ENCODE measurements around the gene PAXX.

The PAXX gene

DNA sequence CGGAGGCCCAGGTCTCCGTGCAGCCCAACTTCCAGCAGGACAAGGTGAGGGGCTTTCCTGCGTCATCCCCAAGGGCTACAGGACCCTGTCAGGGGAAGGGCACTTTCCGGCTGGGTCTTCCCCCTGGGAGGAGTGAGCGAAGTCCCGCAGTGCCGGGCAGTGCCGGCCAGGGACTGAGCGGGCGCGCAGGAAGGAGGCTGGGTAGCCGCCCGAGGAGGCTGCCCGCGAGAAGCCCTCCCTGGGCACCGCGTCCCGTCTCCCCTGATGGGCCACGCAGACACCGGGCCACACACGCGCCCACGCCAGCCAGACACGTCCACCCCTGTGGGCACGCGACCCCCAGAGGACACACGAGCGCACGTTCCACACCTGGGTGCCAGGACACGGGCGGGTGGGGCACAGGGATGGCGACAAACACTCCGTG lies 14.6 kb upstream of the PAXX start:
- H3K4me3 Mint-ChIP-seq = peak overlapping the region; percentile 69 to 77 (median 70)

DNA sequence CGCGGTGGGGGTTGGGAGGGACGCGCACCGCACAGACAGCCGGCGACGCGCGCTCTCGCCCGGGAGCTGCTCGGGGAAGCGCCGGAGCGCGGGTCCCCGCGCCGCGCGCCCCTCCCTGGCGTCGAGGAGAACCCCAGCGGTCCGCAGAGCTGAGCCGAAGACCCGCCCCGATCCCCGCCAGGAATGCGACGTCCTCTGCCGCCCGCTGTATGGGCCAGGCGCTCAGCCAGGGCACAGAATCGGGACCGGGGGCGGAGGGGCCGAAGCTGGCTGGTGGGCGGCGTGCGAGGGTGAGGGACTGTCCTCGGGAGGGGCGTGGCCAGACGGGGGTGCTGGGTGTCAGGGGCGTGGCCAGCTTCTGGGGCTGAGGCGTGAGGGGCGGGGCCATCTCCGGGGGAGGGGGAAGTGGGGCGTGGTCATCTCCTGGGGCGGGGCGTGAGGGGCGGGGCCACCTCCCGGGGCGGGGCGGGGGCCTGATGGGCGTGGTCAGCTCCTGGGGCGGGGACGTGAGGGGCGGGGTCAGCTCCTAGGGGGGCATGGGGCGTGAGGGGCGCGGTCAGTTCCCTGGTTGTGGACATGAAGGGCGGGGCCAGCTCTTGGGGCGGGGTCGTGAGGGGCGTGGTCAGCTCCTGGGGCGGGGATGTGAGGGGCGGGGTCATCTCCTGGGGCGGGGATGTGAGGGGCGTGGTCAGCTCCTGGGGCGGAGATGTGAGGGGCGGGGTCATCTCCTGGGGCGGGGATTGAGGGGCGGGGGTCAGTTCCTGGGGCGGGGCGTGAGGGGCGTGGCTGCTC lies 14.0 kb upstream of the PAXX start:
- no peaks in the 10 kb centered on the region for H3K4me1 Mint-ChIP-seq
- H3K4me3 Mint-ChIP-seq = peak overlapping the region in 1 of 3 experiments; percentile 23
- H3K27ac Mint-ChIP-seq = no peak overlapping the region
- TF ChIP-seq, protein P1, sequence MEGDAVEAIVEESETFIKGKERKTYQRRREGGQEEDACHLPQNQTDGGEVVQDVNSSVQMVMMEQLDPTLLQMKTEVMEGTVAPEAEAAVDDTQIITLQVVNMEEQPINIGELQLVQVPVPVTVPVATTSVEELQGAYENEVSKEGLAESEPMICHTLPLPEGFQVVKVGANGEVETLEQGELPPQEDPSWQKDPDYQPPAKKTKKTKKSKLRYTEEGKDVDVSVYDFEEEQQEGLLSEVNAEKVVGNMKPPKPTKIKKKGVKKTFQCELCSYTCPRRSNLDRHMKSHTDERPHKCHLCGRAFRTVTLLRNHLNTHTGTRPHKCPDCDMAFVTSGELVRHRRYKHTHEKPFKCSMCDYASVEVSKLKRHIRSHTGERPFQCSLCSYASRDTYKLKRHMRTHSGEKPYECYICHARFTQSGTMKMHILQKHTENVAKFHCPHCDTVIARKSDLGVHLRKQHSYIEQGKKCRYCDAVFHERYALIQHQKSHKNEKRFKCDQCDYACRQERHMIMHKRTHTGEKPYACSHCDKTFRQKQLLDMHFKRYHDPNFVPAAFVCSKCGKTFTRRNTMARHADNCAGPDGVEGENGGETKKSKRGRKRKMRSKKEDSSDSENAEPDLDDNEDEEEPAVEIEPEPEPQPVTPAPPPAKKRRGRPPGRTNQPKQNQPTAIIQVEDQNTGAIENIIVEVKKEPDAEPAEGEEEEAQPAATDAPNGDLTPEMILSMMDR (IDR thresholded peaks at IDR 0.05; ENCODE audit: unreplicated experiment in 3 of 3) = no peak
- no peaks in the 10 kb centered on the region for H3K36me3 Mint-ChIP-seq (ENCODE audit: low read depth)
- H3K9me3 Mint-ChIP-seq = no peaks in the 10 kb centered on the region
- H3K27me3 Mint-ChIP-seq (ENCODE audit: low read depth) = no peaks in the 10 kb centered on the region

More for the DNA sequence above, 14.6 kb upstream of the PAXX start:
- Mint-ChIP-seq H3K9me3 (no peaks in the 10 kb centered on the region), H3K4me1 (no peaks in the 10 kb centered on the region), H3K36me3 (ENCODE audit: low read depth) (no peaks in the 10 kb centered on the region), H3K27ac (no peak overlapping the region), H3K27me3 (ENCODE audit: low read depth) (no peaks in the 10 kb centered on the region)
- TF ChIP-seq, protein P1 (IDR thresholded peaks at IDR 0.05; ENCODE audit: unreplicated experiment in 3 of 3) = no peak

DNA sequence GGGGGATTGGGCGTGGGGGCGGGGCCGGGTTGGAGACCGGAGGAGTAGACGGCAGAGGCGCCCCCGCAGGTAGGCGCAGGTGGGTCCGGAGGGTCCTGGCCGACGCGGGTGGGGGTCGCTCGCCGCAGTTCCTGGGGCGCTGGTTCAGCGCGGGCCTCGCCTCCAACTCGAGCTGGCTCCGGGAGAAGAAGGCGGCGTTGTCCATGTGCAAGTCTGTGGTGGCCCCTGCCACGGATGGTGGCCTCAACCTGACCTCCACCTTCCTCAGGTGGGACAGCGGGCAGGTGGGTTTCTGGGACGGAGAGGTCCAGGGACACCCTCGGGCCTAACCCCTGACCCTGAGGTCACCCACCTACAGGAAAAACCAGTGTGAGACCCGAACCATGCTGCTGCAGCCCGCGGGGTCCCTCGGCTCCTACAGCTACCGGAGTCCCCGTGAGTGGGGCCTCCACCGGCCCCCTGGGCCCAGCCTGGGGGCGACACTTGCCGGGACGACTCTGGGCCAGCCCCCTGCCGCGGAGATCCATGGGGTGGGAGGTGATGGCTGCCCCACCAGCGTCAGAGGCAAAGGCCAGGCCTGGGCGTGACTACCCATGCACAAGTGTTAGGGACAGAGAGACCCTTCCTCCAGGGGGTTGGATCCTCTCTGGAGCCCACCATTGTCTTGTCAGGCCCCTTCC lies 13.2 kb upstream of the PAXX start:
- H3K27me3 Mint-ChIP-seq (ENCODE audit: low read depth) = peaks cover 4% of the 10 kb centered on the region
- no peaks in the 10 kb centered on the region for H3K9me3 Mint-ChIP-seq
- H3K27ac Mint-ChIP-seq = no peak overlapping the region
- no peaks in the 10 kb centered on the region for H3K36me3 Mint-ChIP-seq (ENCODE audit: low read depth)
- no peak overlapping the region for H3K4me3 Mint-ChIP-seq
- H3K4me1 Mint-ChIP-seq = peaks cover 4% of the 10 kb centered on the region
- TF ChIP-seq, protein P1 (IDR thresholded peaks at IDR 0.05; ENCODE audit: unreplicated experiment in 3 of 3) = no peak

DNA sequence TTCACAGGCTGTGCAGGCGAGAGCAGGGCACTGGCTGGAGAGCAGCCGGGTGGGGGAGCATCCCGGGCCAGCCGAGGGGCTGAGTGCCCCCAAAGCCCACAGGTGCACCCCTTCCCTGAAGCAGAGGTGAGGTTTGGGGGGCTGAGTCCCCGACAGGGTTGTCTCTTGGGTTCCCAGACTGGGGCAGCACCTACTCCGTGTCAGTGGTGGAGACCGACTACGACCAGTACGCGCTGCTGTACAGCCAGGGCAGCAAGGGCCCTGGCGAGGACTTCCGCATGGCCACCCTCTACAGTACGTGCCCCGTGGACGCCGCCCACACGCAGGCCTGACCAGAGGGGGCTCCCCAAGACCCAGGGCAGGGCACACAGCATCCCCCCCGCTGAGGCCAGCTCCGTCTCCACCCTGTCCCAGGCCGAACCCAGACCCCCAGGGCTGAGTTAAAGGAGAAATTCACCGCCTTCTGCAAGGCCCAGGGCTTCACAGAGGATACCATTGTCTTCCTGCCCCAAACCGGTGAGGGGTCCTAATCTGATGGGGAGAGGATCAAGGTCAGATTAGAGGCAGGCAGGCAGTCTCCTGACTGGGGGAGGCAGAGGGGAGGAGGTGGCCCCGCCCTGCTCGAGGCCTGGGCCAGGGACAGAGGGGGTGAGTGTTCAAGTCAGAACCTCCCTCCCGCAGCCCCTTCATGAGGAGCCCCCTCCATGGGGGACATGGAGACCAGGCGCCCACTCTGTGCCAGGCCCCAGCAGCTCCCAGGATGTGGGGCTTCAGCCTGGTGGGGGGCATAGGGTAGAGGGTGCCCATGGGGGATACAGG lies 12.2 kb upstream of the PAXX start:
- TF ChIP-seq, protein P1 (IDR thresholded peaks at IDR 0.05; ENCODE audit: unreplicated experiment in 3 of 3) = no peak
- Mint-ChIP-seq H3K9me3 (no peaks in the 10 kb centered on the region), H3K4me3 (peak overlapping the region in 1 of 3 experiments; percentile 41), H3K4me1 (peaks cover 4% of the 10 kb centered on the region), H3K27me3 (ENCODE audit: low read depth) (peaks cover 5% of the 10 kb centered on the region), H3K27ac (peak overlapping the region in 1 of 3 experiments; percentile 49), H3K36me3 (ENCODE audit: low read depth) (no peaks in the 10 kb centered on the region)

DNA sequence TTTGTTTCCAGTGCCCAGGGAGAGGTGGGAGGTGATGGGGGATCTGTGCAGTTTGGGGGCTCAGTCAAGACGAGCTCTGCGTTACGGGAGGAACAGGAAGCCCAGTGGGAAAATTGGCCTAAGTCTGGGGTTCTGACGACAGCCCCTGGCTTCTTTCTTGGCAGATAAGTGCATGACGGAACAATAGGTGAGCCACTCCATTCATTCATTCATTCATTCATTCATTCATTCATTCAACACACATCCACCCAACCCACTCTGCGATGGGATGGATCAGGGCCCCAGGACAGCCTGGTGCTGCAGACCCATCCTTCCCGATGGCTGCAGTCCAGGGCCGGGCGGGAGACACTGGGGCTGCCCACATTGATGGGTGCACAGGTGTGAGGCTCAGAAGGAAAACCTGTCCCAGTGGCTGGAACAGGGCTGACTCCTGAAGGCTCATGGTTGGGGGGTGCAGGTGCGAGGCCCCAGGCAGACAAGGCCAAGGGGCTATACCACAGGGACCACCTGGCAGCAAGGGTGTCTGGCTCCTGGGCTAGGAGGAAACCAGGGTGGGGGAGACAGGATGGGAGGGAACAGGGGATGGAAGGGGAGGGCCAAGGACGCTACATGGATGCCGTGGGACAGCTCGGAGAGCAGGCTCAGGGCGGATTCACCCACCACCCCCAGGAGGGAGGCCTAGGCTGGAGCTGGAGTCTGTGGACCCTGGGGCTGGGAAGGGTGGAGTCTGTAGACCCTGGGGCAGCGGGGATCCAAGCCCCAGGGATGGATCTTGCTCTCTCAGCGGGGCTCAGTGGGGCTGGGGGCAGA lies 11.3 kb upstream of the PAXX start:
- H3K4me3 Mint-ChIP-seq = peak overlapping the region in 1 of 3 experiments; percentile 3
- peak overlapping the region in 1 of 3 experiments; percentile 49 for H3K27ac Mint-ChIP-seq
- peaks cover 4% of the 10 kb centered on the region for H3K4me1 Mint-ChIP-seq

More for the DNA sequence above, 11.3 kb upstream of the PAXX start:
- Mint-ChIP-seq H3K36me3 (ENCODE audit: low read depth) (no peaks in the 10 kb centered on the region), H3K27me3 (ENCODE audit: low read depth) (peaks cover 5% of the 10 kb centered on the region), H3K9me3 (no peaks in the 10 kb centered on the region)
- TF ChIP-seq, protein P1 (IDR thresholded peaks at IDR 0.05; ENCODE audit: unreplicated experiment in 3 of 3) = no peak
